IMR-90 (cell line): ENCODE measurements around the gene CCDC137. TPM values are rescaled to one million over a fixed set of nuclear protein-coding genes. Genes with fewer than 3 reads are reported as not detected.

Source experiments
- ATAC-seq: fragments of 200-7000 bp; cut with Tn5 transposase; 2 replicates; pipeline ENCODE4 v1.9.1; 2020; ENCODE audit warnings: low read depth, mild to moderate bottlenecking, moderate library complexity
- BruUV-seq: library from RNA; stranded (reverse); fragments of 400-500 nt; replicated peaks from 2 replicates; lab custom pipeline; 2021; lab: Mats Ljungman, UMichigan
- CTCF ChIA-PET: fragments of 300-600 bp; formaldehyde crosslinking; extraction: SDS; loops from one replicate; lab custom pipeline; 2021; ENCODE audit warnings: antibody characterized with exemption; lab: Yijun Ruan, JAX
- POLR2A ChIA-PET: fragments of 300-600 bp; sonication (Branson Sonifier 250); formaldehyde crosslinking; loops from one replicate; lab custom pipeline; 2022; ENCODE audit warnings: antibody characterized with exemption; ENCODE audit not compliant: unreplicated experiment; lab: Charles Lee
- DNase-seq: peaks from one replicate; pipeline ENCODE4 v3.0.0; 2013
- H2AFZ ChIP-seq: replicated peaks from 2 replicates; pipeline ENCODE3; 2013; ENCODE audit warnings: low read length, mild to moderate bottlenecking; ENCODE audit not compliant: poor library complexity
- H2AK5ac ChIP-seq: 2 replicates; pipeline ENCODE4 v1.6.1; 2013; ENCODE audit warnings: low read depth, low read length, inconsistent platforms
- H2AK9ac ChIP-seq: replicated peaks from 2 replicates; pipeline ENCODE3; 2013; ENCODE audit warnings: mild to moderate bottlenecking, low read depth, low read length, moderate library complexity; ENCODE audit not compliant: poor library complexity
- H2BK120ac ChIP-seq: 2 replicates; pipeline ENCODE4 v1.6.1; 2013; ENCODE audit warnings: low read depth, low read length, inconsistent platforms
- H2BK15ac ChIP-seq: 3 replicates; pipeline ENCODE4 v1.6.1; 2013; ENCODE audit warnings: low read depth, low read length, inconsistent platforms
- H2BK20ac ChIP-seq: 2 replicates; pipeline ENCODE4 v1.6.1; 2013; ENCODE audit warnings: low read depth, mild to moderate bottlenecking, inconsistent platforms, low read length, moderate library complexity
- H2BK5ac ChIP-seq: 2 replicates; pipeline ENCODE4 v1.6.1; 2013; ENCODE audit warnings: mild to moderate bottlenecking, low read depth, low read length, inconsistent platforms; ENCODE audit not compliant: poor library complexity, severe bottlenecking
- H3K14ac ChIP-seq: replicated peaks from 2 replicates; pipeline ENCODE4 v1.6.1; 2013; ENCODE audit warnings: low read depth, low read length, inconsistent platforms
- H3K18ac ChIP-seq: 2 replicates; pipeline ENCODE4 v1.6.1; 2013; ENCODE audit warnings: low read depth, low read length, control low read depth
- H3K23ac ChIP-seq: 2 replicates; pipeline ENCODE4 v1.6.1; 2013; ENCODE audit warnings: low read depth, low read length, inconsistent platforms
- H3K27ac ChIP-seq: 2 replicates; pipeline ENCODE4 v1.5.1; 2013; ENCODE audit warnings: mild to moderate bottlenecking, control low read depth, low read length; ENCODE audit not compliant: insufficient read depth
- H3K27me3 ChIP-seq: 2 replicates; pipeline ENCODE4 v1.6.1; 2013; ENCODE audit warnings: low read length; ENCODE audit not compliant: control insufficient read depth, insufficient read depth
- H3K36me3 ChIP-seq: 2 replicates; pipeline ENCODE4 v1.6.1; 2013; ENCODE audit warnings: low read length, mixed read lengths; ENCODE audit not compliant: control insufficient read depth, insufficient read depth
- H3K4ac ChIP-seq: 2 replicates; pipeline ENCODE4 v1.6.1; 2013; ENCODE audit warnings: low read depth, low read length, inconsistent platforms
- H3K4me1 ChIP-seq: 2 replicates; pipeline ENCODE4 v1.6.1; 2013; ENCODE audit warnings: low read length, mixed read lengths; ENCODE audit not compliant: control insufficient read depth, insufficient read depth
- H3K4me2 ChIP-seq: 2 replicates; pipeline ENCODE4 v1.6.1; 2013; ENCODE audit warnings: low read depth, mild to moderate bottlenecking, control low read depth, low read length, moderate library complexity
- H3K4me3 ChIP-seq: 2 replicates; pipeline ENCODE4 v1.5.1; 2013; ENCODE audit warnings: low read depth, mild to moderate bottlenecking, control low read depth, low read length, moderate library complexity; ENCODE audit not compliant: insufficient read depth
- H3K56ac ChIP-seq: 2 replicates; pipeline ENCODE4 v1.6.1; 2013; ENCODE audit warnings: low read length, inconsistent platforms; ENCODE audit not compliant: insufficient read depth; ENCODE audit errors: extremely low read depth
- H3K79me1 ChIP-seq, 2 experiments: 2 replicates each; pipeline ENCODE4 v1.6.1; 2013; ENCODE audit warnings: low read length in 2 of 2, inconsistent platforms in 1 of 2, low read depth in 1 of 2
- H3K9ac ChIP-seq: 2 replicates; pipeline ENCODE4 v1.6.1; 2013; ENCODE audit warnings: low read depth, low read length, control low read depth
- H3K9me1 ChIP-seq: 2 replicates; pipeline ENCODE4 v1.6.1; 2013; ENCODE audit warnings: low read length, inconsistent platforms; ENCODE audit not compliant: insufficient read depth
- H3K9me3 ChIP-seq: 2 replicates; pipeline ENCODE4 v1.6.1; 2013; ENCODE audit warnings: low read length; ENCODE audit not compliant: control insufficient read depth, insufficient read depth
- H4K20me1 ChIP-seq: 2 replicates; pipeline ENCODE4 v1.6.1; 2013; ENCODE audit warnings: low read length, inconsistent platforms; ENCODE audit not compliant: insufficient read depth
- H4K5ac ChIP-seq: 2 replicates; pipeline ENCODE4 v1.6.1; 2013; ENCODE audit warnings: mild to moderate bottlenecking, low read depth, low read length, control low read depth
- H4K8ac ChIP-seq, 2 experiments: 2 replicates each; pipeline ENCODE4 v1.6.1; 2013; ENCODE audit warnings: low read depth in 2 of 2, low read length in 2 of 2, control low read depth in 1 of 2, inconsistent platforms in 1 of 2
- H4K91ac ChIP-seq: 2 replicates; pipeline ENCODE4 v1.6.1; 2013; ENCODE audit warnings: low read depth, low read length, inconsistent platforms; ENCODE audit not compliant: insufficient read depth
- BHLHE40 ChIP-seq: fragments of 150-350 bp; IDR thresholded peaks from 2 replicates; pipeline ENCODE4 v1.6.1; 2016; ENCODE audit warnings: mild to moderate bottlenecking, low read depth, low read length
- CEBPB ChIP-seq: IDR thresholded peaks from 2 replicates; pipeline ENCODE4 v1.6.1; 2012; ENCODE audit warnings: low read depth, low read length, improper control_type of control experiment
- CHD1 ChIP-seq: IDR thresholded peaks from 2 replicates; pipeline ENCODE4 v1.6.1; 2012; ENCODE audit warnings: low read depth, low read length, improper control_type of control experiment
- FOS ChIP-seq: fragments of 150-350 bp; IDR thresholded peaks from 2 replicates; pipeline ENCODE4 v1.6.1; 2016; ENCODE audit warnings: low read depth, low read length
- MAZ ChIP-seq: IDR thresholded peaks from 2 replicates; pipeline ENCODE4 v1.6.1; 2012; ENCODE audit warnings: low read depth, mild to moderate bottlenecking, low read length, improper control_type of control experiment, moderate library complexity, borderline replicate concordance
- MXI1 ChIP-seq: IDR thresholded peaks from 2 replicates; pipeline ENCODE4 v1.6.1; 2012; ENCODE audit warnings: low read depth, mild to moderate bottlenecking, low read length, moderate library complexity, borderline replicate concordance
- NFE2L2 ChIP-seq: fragments of 150-350 bp; IDR thresholded peaks from 2 replicates; pipeline ENCODE4 v1.6.1; 2016; ENCODE audit warnings: low read depth, mild to moderate bottlenecking, low read length
- POLR2A ChIP-seq: IDR thresholded peaks from 2 replicates; pipeline ENCODE4 v1.6.1; 2012; ENCODE audit warnings: mild to moderate bottlenecking, low read depth, low read length
- RAD21 ChIP-seq: IDR thresholded peaks from 2 replicates; pipeline ENCODE4 v1.6.1; 2012; ENCODE audit warnings: low read length, improper control_type of control experiment
- RCOR1 ChIP-seq: IDR thresholded peaks from 2 replicates; pipeline ENCODE4 v1.6.1; 2012; ENCODE audit warnings: mild to moderate bottlenecking, low read length, improper control_type of control experiment; ENCODE audit not compliant: insufficient replicate concordance
- RFX5 ChIP-seq: IDR thresholded peaks from 2 replicates; pipeline ENCODE4 v1.8.0; 2012; ENCODE audit warnings: low read depth, mild to moderate bottlenecking, low read length, moderate library complexity
- SMC3 ChIP-seq: fragments of 150-350 bp; IDR thresholded peaks from 2 replicates; pipeline ENCODE4 v1.6.1; 2016; ENCODE audit warnings: low read depth, mild to moderate bottlenecking, antibody characterized with exemption, low read length, moderate library complexity
- WGBS, 2 experiments: methylation state at CpG; one replicate each; pipeline versions ENCODE4 v1.1.5 to v1.1.7; 2013; ENCODE audit warnings: missing lambda C conversion rate in 2 of 2; ENCODE audit not compliant: insufficient read length in 1 of 2; ENCODE audit errors: extremely low coverage in 2 of 2; 5-methylcytosine and 5-hydroxymethylcytosine counted together
- dilution Hi-C: fragments of 300-500 bp; cut with HindIII; formaldehyde crosslinking; loops from one replicate; pipeline ENCODE4 v1.14.3; 2018; ENCODE audit warnings: low sequenced_read_pairs; ENCODE audit not compliant: unreplicated experiment
- in situ Hi-C: fragments of 300-500 bp; cut with MboI; formaldehyde crosslinking; loops from 3 replicates; pipeline ENCODE4 v1.14.3; 2019; ENCODE audit warnings: low sequenced_read_pairs, inconsistent platforms, mixed read lengths
- intact Hi-C: fragments of 100-400 bp; cut with micrococcal nuclease; formaldehyde crosslinking; loops from 2 replicates; pipeline ENCODE4 v1.10.0; 2022
- polyA plus RNA-seq, 3 experiments: library from polyadenylated mRNA; depleted of rRNA; stranded (reverse); fragments of >200 nt; gene quantifications; 2 replicates each; pipeline ENCODE4 v1.2.3, GENCODE V29; 2012; ENCODE audit warnings: low replicate concordance in 1 of 3
- total RNA-seq: library from RNA; depleted of rRNA; stranded (reverse); fragments of >200 nt; gene quantifications from 2 replicates; pipeline ENCODE4 v1.2.3, GENCODE V29; 2012
- TF ChIP-seq, protein P1 (sequence below): fragments of 150-350 bp; IDR thresholded peaks from 2 replicates; pipeline ENCODE4 v1.6.1; 2017; ENCODE audit warnings: mild to moderate bottlenecking, antibody characterized with exemption, low read length, low read depth
- TF ChIP-seq, protein P2 (sequence below): conservative IDR thresholded peaks from 2 replicates; pipeline ENCODE4 v1.5.1; 2012; ENCODE audit warnings: mild to moderate bottlenecking, low read depth, low read length, improper control_type of control experiment
- TF ChIP-seq, protein P3 (sequence below): fragments of 150-350 bp; IDR thresholded peaks from 2 replicates; pipeline ENCODE4 v1.6.1; 2016; ENCODE audit warnings: low read depth, mild to moderate bottlenecking, low read length, moderate library complexity, borderline replicate concordance

CCDC137 gene
- total and polyA plus RNA-seq, 2 of the 4 experiments (the other 2 are of a cell fraction), result 7.5 to 18.4 TPM

DNA sequence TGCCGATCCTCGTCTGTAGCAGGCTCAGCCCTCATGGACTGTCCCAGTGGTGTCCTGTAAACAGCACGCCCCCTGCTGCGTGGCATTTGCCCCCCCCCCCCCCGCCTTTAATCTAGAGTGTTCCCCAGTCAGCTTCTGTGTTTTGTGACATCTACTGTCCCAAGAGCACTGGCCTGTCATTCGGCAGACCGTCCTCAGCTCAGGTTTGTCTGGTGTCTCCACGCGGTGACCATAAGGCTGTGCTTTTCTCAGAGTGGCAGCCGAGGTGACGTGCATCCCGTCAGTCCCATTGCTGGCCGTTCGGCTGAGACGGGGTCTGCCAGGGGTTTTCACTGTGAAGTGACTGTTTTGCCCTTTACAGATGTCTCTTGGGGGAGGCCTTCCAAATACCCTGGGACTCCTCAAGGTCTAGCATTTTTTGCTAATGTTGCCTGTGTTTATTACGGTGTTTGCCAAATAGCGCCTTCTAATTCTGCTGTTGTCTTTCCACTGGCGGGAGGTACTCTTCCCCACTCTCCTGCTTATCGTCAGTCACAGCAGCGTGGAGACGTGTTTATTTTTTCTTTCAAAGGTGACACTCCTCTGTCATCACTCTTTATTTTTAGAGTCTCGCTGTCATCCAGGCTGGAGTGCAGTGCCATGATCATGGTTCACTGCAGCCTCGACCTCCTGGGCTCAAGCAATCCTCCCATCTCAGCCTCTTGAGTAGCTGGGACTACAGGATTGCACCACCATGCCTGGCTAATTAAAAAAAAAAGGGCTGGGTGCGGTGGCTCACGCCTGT is 30.9 kb downstream of the CCDC137 start:
- no peak overlapping the region for H2BK20ac ChIP-seq
- no peak overlapping the region for H3K23ac ChIP-seq
- DNase-seq, result no peak
- in situ Hi-C loops, result no loop called here
- H4K8ac ChIP-seq, result no peak overlapping the region
- no peak overlapping the region for H3K56ac ChIP-seq
- no TSS peak for BruUV-seq
- H3K4me3 ChIP-seq, result no peak overlapping the region
- no peak overlapping the region for H3K18ac ChIP-seq
- no peak overlapping the region for H2BK5ac ChIP-seq
- no peak overlapping the region for H4K5ac ChIP-seq
- H3K27ac ChIP-seq, result no peak overlapping the region
- H3K9ac ChIP-seq, result no peak overlapping the region
- H2BK120ac ChIP-seq, result no peak overlapping the region
- H2AFZ ChIP-seq, result no peak overlapping the region
- ChIA-PET POLR2A (no interaction called here), CTCF (no interaction called here)
- H3K9me3 ChIP-seq, result no peaks in the 10 kb centered on the region
- no peak for ATAC-seq
- H3K4ac ChIP-seq, result no peak overlapping the region
- H2AK5ac ChIP-seq, result no peak overlapping the region
- peaks cover 70% of the 10 kb centered on the region for H3K36me3 ChIP-seq
- no peaks in the 10 kb centered on the region for H3K27me3 ChIP-seq
- no peak overlapping the region for H2AK9ac ChIP-seq
- H3K79me1 ChIP-seq, result peaks cover 8 to 53% of the 10 kb centered on the region in 2 experiments; a peak in 3 of 4 replicates
- 83% methylated on average over 19 of the region's 25 CpGs; no CpG with 5 or more reads in 1 of the 2 experiments for WGBS, 2 experiments
- dilution Hi-C loops, result no loop called here
- no peak overlapping the region for H4K91ac ChIP-seq
- intact Hi-C loops, result no loop called here
- H3K9me1 ChIP-seq, result no peaks in the 10 kb centered on the region
- no peak overlapping the region for H3K14ac ChIP-seq
- H4K20me1 ChIP-seq, result peaks cover 67% of the 10 kb centered on the region
- H2BK15ac ChIP-seq, result no peak overlapping the region
- H3K4me2 ChIP-seq, result no peak overlapping the region
- peaks cover 2% of the 10 kb centered on the region; the same call in 1 of the 2 replicates for H3K4me1 ChIP-seq
- no peak for TF ChIP-seq RFX5
- TF ChIP-seq FOS, result no peak
- TF ChIP-seq CEBPB, result no peak
- no peak for TF ChIP-seq MXI1
- TF ChIP-seq, protein P1, sequence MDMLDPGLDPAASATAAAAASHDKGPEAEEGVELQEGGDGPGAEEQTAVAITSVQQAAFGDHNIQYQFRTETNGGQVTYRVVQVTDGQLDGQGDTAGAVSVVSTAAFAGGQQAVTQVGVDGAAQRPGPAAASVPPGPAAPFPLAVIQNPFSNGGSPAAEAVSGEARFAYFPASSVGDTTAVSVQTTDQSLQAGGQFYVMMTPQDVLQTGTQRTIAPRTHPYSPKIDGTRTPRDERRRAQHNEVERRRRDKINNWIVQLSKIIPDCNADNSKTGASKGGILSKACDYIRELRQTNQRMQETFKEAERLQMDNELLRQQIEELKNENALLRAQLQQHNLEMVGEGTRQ, result no peak
- no peak for TF ChIP-seq BHLHE40
- no peak for TF ChIP-seq NFE2L2
- TF ChIP-seq, protein P2, sequence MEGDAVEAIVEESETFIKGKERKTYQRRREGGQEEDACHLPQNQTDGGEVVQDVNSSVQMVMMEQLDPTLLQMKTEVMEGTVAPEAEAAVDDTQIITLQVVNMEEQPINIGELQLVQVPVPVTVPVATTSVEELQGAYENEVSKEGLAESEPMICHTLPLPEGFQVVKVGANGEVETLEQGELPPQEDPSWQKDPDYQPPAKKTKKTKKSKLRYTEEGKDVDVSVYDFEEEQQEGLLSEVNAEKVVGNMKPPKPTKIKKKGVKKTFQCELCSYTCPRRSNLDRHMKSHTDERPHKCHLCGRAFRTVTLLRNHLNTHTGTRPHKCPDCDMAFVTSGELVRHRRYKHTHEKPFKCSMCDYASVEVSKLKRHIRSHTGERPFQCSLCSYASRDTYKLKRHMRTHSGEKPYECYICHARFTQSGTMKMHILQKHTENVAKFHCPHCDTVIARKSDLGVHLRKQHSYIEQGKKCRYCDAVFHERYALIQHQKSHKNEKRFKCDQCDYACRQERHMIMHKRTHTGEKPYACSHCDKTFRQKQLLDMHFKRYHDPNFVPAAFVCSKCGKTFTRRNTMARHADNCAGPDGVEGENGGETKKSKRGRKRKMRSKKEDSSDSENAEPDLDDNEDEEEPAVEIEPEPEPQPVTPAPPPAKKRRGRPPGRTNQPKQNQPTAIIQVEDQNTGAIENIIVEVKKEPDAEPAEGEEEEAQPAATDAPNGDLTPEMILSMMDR, result no peak
- no peak for TF ChIP-seq SMC3
- TF ChIP-seq RAD21, result no peak
- no peak for TF ChIP-seq RCOR1
- TF ChIP-seq, protein P3, sequence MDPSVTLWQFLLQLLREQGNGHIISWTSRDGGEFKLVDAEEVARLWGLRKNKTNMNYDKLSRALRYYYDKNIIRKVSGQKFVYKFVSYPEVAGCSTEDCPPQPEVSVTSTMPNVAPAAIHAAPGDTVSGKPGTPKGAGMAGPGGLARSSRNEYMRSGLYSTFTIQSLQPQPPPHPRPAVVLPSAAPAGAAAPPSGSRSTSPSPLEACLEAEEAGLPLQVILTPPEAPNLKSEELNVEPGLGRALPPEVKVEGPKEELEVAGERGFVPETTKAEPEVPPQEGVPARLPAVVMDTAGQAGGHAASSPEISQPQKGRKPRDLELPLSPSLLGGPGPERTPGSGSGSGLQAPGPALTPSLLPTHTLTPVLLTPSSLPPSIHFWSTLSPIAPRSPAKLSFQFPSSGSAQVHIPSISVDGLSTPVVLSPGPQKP, result no peak
- no peak for TF ChIP-seq CHD1
- no peak for TF ChIP-seq POLR2A
- no peak for TF ChIP-seq MAZ
